Choroid plexus epithelial cell (primary cell): Measurements from ENCODE around the gene PDCD4.
A peak's percentile ranks its signal among the peaks of the same experiment; 100 is the strongest.

Experiments
- DNase-seq: peaks from one replicate; pipeline ENCODE4 v3.0.0-alpha.2; 2010; ENCODE audit warnings: low read depth
- H3K4me3 ChIP-seq: 2 replicates; pipeline ENCODE4 v1.5.1; 2011; ENCODE audit warnings: low read depth, mild to moderate bottlenecking, control low read depth, low read length, moderate library complexity
- TF ChIP-seq, protein P1 (sequence below): conservative IDR thresholded peaks from 2 replicates; pipeline ENCODE4 v1.5.1; 2011; ENCODE audit warnings: low read depth, mild to moderate bottlenecking, control low read depth, inconsistent platforms, low read length, moderate library complexity

The PDCD4 gene

GRCh38 chr10:110871298-110872084, at the start of gene PDCD4:
Gene PDCD4, plus strand, starts transcription at chr10:110871928. Its CDS starts 4,100 bp downstream, at chr10:110876028.
- peak; percentile 99 for DNase-seq
- H3K4me3 ChIP-seq = peak within 1 kb of the TSS; percentile 80
- TF ChIP-seq, protein P1, sequence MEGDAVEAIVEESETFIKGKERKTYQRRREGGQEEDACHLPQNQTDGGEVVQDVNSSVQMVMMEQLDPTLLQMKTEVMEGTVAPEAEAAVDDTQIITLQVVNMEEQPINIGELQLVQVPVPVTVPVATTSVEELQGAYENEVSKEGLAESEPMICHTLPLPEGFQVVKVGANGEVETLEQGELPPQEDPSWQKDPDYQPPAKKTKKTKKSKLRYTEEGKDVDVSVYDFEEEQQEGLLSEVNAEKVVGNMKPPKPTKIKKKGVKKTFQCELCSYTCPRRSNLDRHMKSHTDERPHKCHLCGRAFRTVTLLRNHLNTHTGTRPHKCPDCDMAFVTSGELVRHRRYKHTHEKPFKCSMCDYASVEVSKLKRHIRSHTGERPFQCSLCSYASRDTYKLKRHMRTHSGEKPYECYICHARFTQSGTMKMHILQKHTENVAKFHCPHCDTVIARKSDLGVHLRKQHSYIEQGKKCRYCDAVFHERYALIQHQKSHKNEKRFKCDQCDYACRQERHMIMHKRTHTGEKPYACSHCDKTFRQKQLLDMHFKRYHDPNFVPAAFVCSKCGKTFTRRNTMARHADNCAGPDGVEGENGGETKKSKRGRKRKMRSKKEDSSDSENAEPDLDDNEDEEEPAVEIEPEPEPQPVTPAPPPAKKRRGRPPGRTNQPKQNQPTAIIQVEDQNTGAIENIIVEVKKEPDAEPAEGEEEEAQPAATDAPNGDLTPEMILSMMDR = no peak

GRCh38 chr10:110822035-110822711, 49.6 kb upstream of the PDCD4 start:
- DNase-seq = no peak
- H3K4me3 ChIP-seq = no peak overlapping the region
- TF ChIP-seq, protein P1 = no peak

GRCh38 chr10:110822712-110823311, 48.9 kb upstream of the PDCD4 start:
- H3K4me3 ChIP-seq = no peak overlapping the region
- TF ChIP-seq, protein P1 = no peak
- DNase-seq = no peak

DNA sequence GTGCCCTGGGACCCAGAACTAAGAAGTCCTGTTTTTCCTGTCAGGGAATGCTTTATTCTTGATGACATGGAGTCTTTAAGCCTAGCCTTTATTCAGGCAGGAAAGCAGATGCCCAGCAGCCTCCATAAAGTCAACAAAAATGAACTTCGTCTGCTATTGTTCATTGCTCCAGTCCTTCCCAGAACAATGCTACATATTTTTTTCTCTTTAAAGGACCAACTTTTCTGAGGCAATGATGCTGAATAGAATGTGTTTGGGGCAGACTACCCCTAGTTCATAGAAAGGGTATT, 47.6 kb upstream of the PDCD4 start:
- no peak for DNase-seq
- H3K4me3 ChIP-seq = no peak overlapping the region
- TF ChIP-seq, protein P1 = no peak

DNA sequence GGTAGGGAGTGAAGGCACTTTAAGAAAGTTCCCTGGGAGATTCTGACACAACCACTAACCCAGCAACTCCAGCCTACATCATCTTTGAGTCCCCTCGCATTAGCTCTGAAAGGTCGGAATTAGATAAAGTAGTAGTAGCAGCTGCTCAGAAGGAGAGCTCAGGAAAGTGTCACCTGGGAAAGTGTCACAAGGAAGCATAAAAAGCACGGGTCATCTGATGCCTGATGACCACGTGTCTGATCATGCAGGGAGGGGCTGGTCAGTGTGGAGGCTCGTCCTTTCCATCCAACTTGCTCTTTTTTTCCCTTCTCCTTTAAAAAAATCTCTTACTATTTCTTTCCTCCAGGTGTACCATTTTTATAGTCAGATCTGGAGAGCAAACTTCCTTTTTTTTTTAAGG, 47.1 kb upstream of the PDCD4 start:
- TF ChIP-seq, protein P1 = no peak
- DNase-seq = no peak
- H3K4me3 ChIP-seq = no peak overlapping the region

DNA sequence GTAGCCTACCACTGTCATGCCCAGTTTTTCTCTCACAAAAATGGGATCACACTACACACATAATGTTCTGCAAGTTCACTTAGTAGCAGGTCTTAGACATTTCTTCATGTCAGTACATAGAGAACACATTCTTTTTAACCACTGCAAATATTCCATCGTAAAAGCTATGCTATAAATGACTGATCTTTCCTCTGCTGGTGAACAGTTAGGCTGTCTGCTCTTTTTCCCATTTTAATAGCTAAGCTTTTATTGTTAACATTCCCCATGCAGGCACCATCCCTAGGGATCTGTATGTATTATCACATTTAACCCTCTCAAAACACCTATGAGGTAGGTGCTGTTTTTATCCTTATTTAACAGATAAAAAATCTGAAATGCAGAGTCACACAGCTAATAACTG, 46.2 kb upstream of the PDCD4 start:
- H3K4me3 ChIP-seq = no peak overlapping the region
- no peak for DNase-seq
- TF ChIP-seq, protein P1 = no peak

DNA sequence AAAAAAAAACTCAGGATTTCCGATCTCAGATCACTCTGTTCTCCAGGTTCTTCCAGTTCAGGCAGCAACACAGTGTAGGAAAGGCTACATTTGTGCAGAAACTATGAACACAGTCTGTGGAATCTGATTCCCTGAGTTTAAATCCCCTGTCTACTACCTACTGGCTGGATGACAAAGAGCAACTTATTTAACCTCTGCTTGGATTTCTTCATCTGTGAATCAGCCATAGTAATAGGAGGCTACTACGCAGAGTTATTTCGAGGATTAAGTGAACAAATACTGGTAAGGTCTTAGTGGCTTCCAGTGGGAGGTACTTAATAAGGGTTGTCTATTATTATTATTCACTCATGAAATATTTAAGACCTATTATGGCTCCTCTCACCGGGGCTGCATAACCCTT, 44.3 kb upstream of the PDCD4 start:
- H3K4me3 ChIP-seq = no peak overlapping the region
- TF ChIP-seq, protein P1 = no peak
- DNase-seq = peak; percentile 86
